Mesodermal cell (in vitro differentiated cells): ENCODE results near the gene STX16.

Experiments
- H3K27ac ChIP-seq: 2 replicates; pipeline ENCODE4 v1.7.0; 2013; ENCODE audit warnings: mild to moderate bottlenecking, low read depth, low read length, moderate library complexity; ENCODE audit not compliant: severe bottlenecking
- H3K36me3 ChIP-seq: 2 replicates; pipeline ENCODE4 v1.7.1; 2013; ENCODE audit warnings: mild to moderate bottlenecking, low read length, moderate library complexity; ENCODE audit not compliant: control insufficient read depth, insufficient read depth
- H3K4me1 ChIP-seq: one replicate; pipeline ENCODE4 v1.7.1; 2013; ENCODE audit warnings: mild to moderate bottlenecking, low read length; ENCODE audit not compliant: insufficient read depth, control insufficient read depth, poor library complexity, severe bottlenecking
- H3K4me3 ChIP-seq: 2 replicates; pipeline ENCODE4 v1.7.0; 2013; ENCODE audit warnings: low read length, control low read depth, mild to moderate bottlenecking; ENCODE audit not compliant: insufficient read depth, poor library complexity, severe bottlenecking; ENCODE audit errors: extremely low read depth
- H3K9me3 ChIP-seq: 2 replicates; pipeline ENCODE4 v1.7.1; 2013; ENCODE audit warnings: mild to moderate bottlenecking, low read length, moderate library complexity; ENCODE audit not compliant: control insufficient read depth
- WGBS, 2 experiments: methylation state at CpG; one replicate each; pipeline ENCODE4 v1.1.5; 2013; ENCODE audit warnings: missing lambda C conversion rate in 2 of 2; ENCODE audit not compliant: insufficient coverage in 2 of 2; 5-methylcytosine and 5-hydroxymethylcytosine counted together

Gene STX16

DNA sequence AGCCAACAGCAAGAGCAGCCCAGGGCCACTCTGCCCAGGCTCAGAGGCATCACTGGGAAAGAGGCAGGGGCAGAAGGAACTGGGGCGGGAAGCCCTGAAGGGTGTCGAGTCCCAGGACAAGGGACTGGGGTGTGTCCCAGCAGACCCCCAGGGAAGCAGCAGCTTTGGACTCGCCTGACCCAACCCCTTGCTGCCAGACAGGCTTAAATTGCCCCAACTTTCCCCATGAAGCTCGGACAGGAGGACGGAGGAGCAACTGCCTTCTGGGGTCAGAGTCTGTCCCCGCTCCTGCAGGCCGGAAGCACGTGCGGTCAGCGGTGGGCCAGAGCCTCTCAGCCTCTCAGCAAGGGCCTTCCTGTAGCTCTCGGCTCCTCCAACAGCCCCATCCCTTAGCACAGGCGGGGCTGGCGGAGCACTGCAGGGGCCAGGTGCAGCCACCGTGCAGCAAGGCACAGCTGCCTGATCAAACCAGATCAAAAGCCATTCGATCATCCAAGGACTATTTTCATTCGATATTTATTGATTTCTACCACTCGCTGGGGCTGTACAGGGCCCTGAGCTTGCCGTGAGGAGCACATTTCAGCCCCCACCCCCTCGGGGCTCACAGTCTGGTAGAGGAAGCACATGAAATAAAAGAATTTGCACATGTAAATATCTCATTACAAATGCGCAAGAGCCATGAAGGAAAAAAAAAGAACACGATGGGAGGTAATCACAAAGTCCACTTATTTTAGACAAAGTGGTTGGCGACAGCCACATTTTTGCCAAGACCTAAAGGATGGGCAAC lies 31.8 kb upstream of the STX16 start:
- no peak overlapping the region for H3K27ac ChIP-seq
- WGBS, 2 experiments, result 65 to 66% methylated on average over 16 to 19 of the region's 22 CpGs
- peaks cover 4% of the 10 kb centered on the region for H3K4me1 ChIP-seq
- H3K9me3 ChIP-seq, result peaks cover 22% of the 10 kb centered on the region
- no peaks in the 10 kb centered on the region for H3K36me3 ChIP-seq
- H3K4me3 ChIP-seq, result no peak overlapping the region

DNA sequence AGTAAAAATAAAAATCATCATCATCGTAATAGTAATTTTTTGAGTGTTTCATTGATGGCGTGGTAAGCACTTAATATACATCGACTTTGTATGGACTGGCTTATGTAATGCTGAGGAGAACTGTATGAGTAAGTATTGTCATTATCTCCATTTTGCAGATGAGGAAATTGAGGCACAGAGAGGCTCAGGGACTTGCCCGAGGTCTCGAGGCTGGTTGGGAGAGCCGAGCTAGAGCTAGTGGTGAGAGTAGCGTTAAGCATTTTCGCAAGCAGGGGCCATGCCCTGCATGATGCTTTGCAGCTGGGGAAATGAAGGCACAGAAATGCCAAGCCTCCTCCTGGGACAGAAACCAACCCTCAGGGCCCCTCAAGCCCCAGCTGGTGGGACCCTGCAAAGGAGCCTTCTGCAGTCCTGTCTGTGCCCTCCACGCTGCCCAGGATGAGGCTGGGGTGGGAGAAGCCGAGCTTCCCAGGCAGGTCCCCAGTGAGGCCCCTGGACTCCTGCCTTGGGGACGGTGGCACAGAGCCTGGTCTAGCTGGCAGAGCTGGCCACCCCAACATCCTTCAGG lies 31.1 kb upstream of the STX16 start:
- H3K9me3 ChIP-seq, result peaks cover 22% of the 10 kb centered on the region
- no peak overlapping the region for H3K4me3 ChIP-seq
- no peak overlapping the region for H3K27ac ChIP-seq
- peaks cover 8% of the 10 kb centered on the region for H3K4me1 ChIP-seq
- H3K36me3 ChIP-seq, result no peaks in the 10 kb centered on the region
- 84 to 86% methylated on average over 10 of the region's 11 CpGs for WGBS, 2 experiments

DNA sequence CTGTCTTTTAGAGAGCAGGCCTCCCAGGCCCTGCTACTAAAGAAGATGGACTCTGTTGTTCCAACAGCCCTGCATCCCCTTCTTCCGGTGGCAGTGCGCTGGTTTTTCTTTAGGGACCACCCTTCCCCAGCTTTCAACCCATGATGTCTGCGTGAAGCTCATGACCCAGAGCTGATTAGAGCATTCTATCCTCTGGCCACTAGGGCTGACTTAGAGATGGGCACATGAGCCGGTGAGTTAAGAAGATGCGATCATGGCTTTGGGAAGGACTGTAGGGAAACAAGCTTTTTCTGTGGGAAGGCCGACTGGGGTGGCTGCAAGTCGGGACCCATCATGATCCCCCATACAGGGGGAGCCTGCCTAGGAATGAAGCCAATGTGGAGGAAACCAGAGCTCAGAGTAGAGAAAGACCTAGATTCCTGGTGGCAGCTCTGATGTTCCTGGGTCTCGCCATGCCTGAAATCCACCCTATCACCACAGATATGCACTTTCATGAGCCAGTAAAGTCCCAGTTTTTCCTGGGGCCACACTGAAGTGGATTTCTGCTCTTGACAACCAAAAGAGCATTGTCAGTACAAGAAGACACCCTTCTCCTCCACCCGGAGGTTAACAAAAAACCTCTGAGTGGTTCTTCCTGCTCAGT lies 29.1 kb upstream of the STX16 start:
- Histone ChIP-seq H3K4me1 (peaks cover 8% of the 10 kb centered on the region), H3K27ac (no peak overlapping the region), H3K36me3 (no peaks in the 10 kb centered on the region), H3K4me3 (no peak overlapping the region), H3K9me3 (peaks cover 22% of the 10 kb centered on the region)
- WGBS, 2 experiments, result 95% methylated on average over 6 to 8 of the region's 9 CpGs

DNA sequence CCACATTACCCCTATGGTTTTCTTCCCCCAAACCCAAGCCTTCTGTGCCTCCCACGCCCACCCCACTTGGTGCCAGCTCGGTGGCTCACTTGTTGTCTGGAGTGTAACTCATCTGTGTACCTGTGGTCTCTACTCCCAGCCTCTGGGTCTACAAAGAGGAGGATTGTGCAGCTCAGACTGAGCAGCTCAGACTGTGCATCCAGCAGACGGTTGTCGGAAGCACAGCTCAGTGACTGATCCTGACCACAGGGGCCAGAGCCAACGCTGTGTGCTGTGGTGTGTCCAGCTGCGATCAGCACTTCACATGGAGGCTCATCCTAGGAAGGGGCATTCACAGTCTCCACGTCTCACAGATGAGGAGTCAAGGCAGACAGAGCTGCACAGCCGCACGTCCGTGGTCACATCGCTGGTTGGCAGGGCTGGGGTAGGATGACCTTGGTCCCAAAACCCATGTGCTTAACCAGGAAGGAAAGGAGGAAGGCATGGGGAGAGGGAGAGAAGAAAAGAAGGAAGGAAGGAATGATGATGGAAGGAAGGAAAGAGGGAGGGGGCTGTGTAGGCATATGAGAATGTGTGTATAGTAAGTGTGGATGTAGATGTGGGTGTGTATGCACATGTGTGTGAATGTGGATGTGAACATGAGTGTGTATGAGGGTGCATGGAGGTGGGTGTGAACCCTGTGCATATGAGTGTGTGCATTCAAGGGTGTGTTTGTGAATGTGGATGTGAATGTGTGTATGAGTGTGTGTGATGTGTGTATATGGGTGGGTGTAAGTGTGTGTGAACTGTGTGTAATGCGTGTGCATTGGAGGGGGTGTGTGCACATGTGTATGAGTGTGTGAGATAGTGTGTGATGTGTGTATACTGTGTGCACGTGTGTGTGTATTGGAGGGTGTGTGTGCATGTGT lies 28.2 kb upstream of the STX16 start:
- WGBS, 2 experiments, result 90 to 93% methylated on average over 13 of the region's 13 CpGs
- no peak overlapping the region for H3K27ac ChIP-seq
- H3K36me3 ChIP-seq, result no peaks in the 10 kb centered on the region
- H3K9me3 ChIP-seq, result peaks cover 22% of the 10 kb centered on the region
- no peak overlapping the region for H3K4me3 ChIP-seq
- peaks cover 8% of the 10 kb centered on the region for H3K4me1 ChIP-seq

DNA sequence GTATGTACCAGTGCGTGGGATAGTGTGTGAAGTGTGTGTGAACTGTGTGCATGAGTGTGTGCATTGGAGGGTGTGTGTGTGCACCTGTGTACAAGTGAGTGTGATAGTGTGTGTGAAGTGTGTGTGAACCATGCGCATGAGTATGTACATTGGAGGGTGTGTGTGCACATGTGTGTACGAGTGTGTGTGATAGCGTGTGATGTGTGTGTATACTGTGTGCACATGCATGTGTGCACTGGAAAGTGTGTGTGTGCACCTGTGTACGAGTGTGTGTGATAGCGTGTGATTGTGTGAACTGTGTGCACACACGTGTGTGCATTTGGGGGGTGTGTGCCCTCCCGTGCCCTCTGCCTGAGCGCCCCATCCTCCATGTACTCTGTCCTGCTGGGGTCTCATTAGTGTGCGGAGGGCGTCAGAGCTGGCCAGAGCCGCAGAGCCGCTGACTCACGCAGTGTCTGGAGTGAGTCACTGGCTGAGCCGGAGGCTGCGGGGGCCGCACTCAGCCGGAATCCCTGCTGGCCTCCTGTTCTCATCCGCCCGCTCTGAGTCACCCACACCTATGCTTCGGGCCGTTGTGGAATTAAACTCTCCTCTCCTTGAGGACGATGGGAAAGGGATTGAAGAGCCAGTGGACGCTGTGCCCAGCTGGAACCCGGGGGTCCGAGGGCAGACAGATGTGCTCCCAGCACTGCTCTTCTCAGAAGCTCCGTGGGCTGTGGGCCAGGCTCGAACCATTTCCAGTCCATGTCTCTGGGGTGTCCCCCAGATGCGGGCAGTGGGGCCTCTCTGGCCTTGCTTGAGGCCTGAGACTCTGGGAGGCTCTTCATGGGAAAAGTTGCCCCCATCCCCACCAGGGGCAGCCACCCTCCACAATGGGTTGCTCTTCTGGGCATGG lies 27.3 kb upstream of the STX16 start:
- Histone ChIP-seq H3K27ac (peak overlapping the region; percentile 77), H3K9me3 (peaks cover 22% of the 10 kb centered on the region), H3K4me3 (no peak overlapping the region), H3K4me1 (peaks cover 10% of the 10 kb centered on the region), H3K36me3 (no peaks in the 10 kb centered on the region)
- 88 to 89% methylated on average over 19 to 22 of the region's 29 CpGs for WGBS, 2 experiments

DNA sequence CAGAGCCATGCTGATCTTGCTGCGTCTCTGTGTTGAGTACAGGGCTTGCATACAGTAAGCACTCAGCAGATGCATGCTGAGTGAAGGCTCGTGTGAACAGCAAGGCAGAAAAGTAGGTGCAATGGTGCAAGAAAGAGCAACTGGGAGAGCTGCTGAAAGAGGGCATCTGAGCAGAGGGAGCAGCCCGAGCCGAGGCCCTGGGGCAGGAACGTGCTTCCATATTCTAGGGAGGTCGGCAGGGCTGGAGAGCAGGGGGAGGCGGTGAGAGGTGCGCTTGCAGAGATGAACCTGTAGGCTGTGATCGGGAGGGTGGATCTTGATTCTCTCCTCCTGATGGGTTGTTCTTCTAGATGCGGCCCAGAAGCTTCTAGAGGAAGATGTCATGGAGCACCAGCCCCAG lies 26.4 kb upstream of the STX16 start:
- Histone ChIP-seq H3K36me3 (no peaks in the 10 kb centered on the region), H3K9me3 (peaks cover 22% of the 10 kb centered on the region), H3K4me3 (no peak overlapping the region), H3K27ac (peak overlapping the region; percentile 77), H3K4me1 (peaks cover 19% of the 10 kb centered on the region)
- 93 to 96% methylated on average over 10 of the region's 10 CpGs for WGBS, 2 experiments

DNA sequence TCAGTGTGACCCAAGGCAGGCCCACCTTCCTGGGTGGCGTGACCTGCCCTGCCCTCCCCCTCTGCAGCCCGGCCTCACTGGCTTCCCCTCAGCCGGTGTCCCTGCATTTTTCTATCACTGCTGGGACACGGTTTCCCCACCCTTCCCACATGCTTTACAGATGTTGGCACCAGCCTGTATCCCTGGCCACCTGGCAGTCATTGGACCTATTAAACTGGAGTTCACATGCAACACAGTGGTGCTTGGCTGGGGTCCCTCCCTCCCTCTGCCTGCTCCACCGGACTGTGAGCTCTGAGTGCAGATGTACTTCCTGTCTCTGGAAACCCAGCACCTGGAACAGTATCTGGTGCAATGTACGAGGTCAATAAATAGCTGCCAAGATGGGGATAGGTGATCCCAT lies 25.5 kb upstream of the STX16 start:
- no peaks in the 10 kb centered on the region for H3K36me3 ChIP-seq
- peaks cover 24% of the 10 kb centered on the region for H3K4me1 ChIP-seq
- 85 to 96% methylated on average over 4 to 5 of the region's 6 CpGs for WGBS, 2 experiments
- no peak overlapping the region for H3K4me3 ChIP-seq
- no peak overlapping the region for H3K27ac ChIP-seq
- H3K9me3 ChIP-seq, result peaks cover 22% of the 10 kb centered on the region

DNA sequence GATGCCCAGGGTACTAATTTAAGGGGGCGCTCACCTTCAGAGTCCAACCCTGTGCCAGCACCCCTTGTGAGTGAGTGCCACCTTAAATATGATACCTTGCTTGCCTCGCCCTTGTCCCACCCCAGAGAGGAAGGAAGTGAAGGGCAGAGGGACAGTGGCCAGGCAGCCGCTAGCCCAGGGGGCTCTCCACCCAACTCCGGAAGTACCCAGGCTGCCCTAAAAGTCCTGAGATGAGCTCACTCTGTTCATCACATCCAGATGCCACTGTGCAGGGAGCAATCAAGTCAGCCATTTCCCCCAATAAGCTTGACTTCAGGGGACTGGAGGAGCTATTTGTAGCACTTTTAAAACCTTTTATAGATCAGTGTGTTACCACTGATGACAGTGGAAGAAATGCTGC lies 25.0 kb upstream of the STX16 start:
- Histone ChIP-seq H3K4me1 (peaks cover 24% of the 10 kb centered on the region), H3K27ac (no peak overlapping the region), H3K36me3 (no peaks in the 10 kb centered on the region), H3K9me3 (peaks cover 22% of the 10 kb centered on the region), H3K4me3 (no peak overlapping the region)
- WGBS, 2 experiments, result 90 to 100% methylated on average over 2 of the region's 4 CpGs

DNA sequence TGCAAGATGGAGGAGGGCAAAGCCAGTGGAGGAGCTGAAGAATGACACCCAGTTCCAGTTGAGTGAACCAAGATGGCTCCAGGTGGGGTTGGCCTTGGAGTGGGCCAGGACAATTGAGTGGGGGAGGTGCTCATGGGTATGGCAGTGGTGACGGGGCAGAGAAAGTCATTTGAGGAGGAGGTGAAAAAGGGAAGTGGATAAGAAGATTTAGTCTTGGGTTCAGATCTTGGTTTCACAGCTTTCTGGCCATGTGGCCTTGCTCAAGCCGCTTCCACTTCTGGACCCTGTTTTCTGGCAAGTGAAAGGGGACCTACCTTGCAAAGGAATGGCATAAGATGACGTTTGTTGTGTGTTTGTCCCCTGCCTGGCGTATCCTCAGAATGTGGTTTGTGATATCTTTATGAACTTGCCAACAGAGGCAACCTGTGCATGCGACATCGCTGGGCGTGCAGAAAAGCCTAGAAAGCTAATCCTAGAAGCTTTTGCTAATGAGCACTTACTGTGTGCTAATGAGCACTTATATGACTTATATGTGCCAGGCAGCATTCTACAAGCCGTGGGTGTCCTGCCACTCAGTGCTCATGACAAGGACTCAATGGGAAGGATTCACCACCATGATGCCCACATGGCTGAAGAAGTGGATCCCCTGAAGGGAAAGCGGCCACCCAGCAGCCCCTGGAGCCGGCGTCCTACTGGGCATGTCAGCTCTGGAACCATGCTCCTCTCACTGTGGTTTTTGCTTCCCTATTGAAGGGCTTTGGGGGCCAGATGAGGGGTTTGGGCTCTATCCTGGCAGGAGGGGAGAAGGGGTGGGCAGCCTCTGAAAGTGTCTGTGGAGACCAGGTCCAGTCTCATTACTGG lies 23.6 kb upstream of the STX16 start:
- H3K36me3 ChIP-seq, result no peaks in the 10 kb centered on the region
- WGBS, 2 experiments, result 92 to 97% methylated on average over 9 to 10 of the region's 11 CpGs
- H3K9me3 ChIP-seq, result peaks cover 10% of the 10 kb centered on the region
- no peak overlapping the region for H3K4me3 ChIP-seq
- no peak overlapping the region for H3K27ac ChIP-seq
- H3K4me1 ChIP-seq, result peaks cover 24% of the 10 kb centered on the region
